GM21367 (cell line): ENCODE results near the gene POC1B.

Source experiments
- ATAC-seq: cut with Tn5 transposase; IDR thresholded peaks from one replicate; pipeline ENCODE4 v1.9.1; 2021; ENCODE audit not compliant: unreplicated experiment

Gene POC1B

GRCh38 chr12:89424389-89424788 is 101.5 kb downstream of the POC1B start:
- no peak for ATAC-seq

- ATAC-seq: no peak
These were observed 104.6 kb downstream of the POC1B start for GRCh38 chr12:89421092-89421835.

- ATAC-seq: no peak
These were observed 107.5 kb downstream of the POC1B start for GRCh38 chr12:89418228-89418910.

GRCh38 chr12:89417246-89417977 is 108.4 kb downstream of the POC1B start:
- ATAC-seq: no peak

GRCh38 chr12:89416049-89416792 is 109.6 kb downstream of the POC1B start:
- ATAC-seq: no peak

GRCh38 chr12:89414851-89415250 is 111.0 kb downstream of the POC1B start:
- ATAC-seq: no peak

- no peak for ATAC-seq
These were observed 111.5 kb downstream of the POC1B start for GRCh38 chr12:89414322-89414721.

- no peak for ATAC-seq
These were observed 112.6 kb downstream of the POC1B start for GRCh38 chr12:89413234-89413633.

GRCh38 chr12:89412665-89413064 is 113.2 kb downstream of the POC1B start:
- no peak for ATAC-seq

GRCh38 chr12:89411846-89412245 is 114.0 kb downstream of the POC1B start:
- no peak for ATAC-seq

GRCh38 chr12:89411234-89411633 is 114.6 kb downstream of the POC1B start:
- no peak for ATAC-seq

GRCh38 chr12:89405626-89406345 is 120.1 kb downstream of the POC1B start:
- ATAC-seq: no peak

- ATAC-seq: no peak
These were observed 124.3 kb downstream of the POC1B start for GRCh38 chr12:89401433-89402058.

- no peak for ATAC-seq
These were observed 125.4 kb downstream of the POC1B start for GRCh38 chr12:89400415-89400814.

GRCh38 chr12:89395712-89396111 is 130.1 kb downstream of the POC1B start:
- ATAC-seq: no peak

GRCh38 chr12:89393551-89394121 is 132.2 kb downstream of the POC1B start:
- no peak for ATAC-seq

- no peak for ATAC-seq
These were observed 133.5 kb downstream of the POC1B start for GRCh38 chr12:89392391-89392790.

- ATAC-seq: no peak
These were observed 134.0 kb downstream of the POC1B start for GRCh38 chr12:89391726-89392336.
